WTC11 (cell line): ENCODE data around the gene CBFA2T2. TPM values are rescaled to one million over a fixed set of nuclear protein-coding genes. Genes with fewer than 3 reads are reported as not detected.

Experiments used
- ATAC-seq: fragments of 200-7000 bp; cut with Tn5 transposase; 2 replicates; pipeline ENCODE4 v1.10.0; 2021; ENCODE audit warnings: mild to moderate bottlenecking, moderate library complexity
- CTCF ChIA-PET: fragments of 300-600 bp; sonication (Branson Sonifier 250); formaldehyde crosslinking; loops from one replicate; lab custom pipeline; 2021; ENCODE audit warnings: antibody characterized with exemption; lab: Charles Lee
- POLR2A ChIA-PET: fragments of 350-600 bp; sonication (Branson Sonifier 250); formaldehyde crosslinking; loops from one replicate; lab custom pipeline; 2021; ENCODE audit warnings: antibody characterized with exemption; lab: Charles Lee
- DNase-seq: peaks from one replicate; pipeline ENCODE4 v3.0.0; 2021; ENCODE audit warnings: low spot score
- H3K27ac Mint-ChIP-seq: 2 replicates; pipeline ENCODE4 v1.8.0; 2021; ENCODE audit warnings: mixed read lengths
- H3K27me3 Mint-ChIP-seq: 2 replicates; pipeline ENCODE4 v1.8.0; 2021; ENCODE audit warnings: low read depth, mild to moderate bottlenecking, moderate library complexity, mixed read lengths
- H3K36me3 Mint-ChIP-seq: 2 replicates; pipeline ENCODE4 v1.8.0; 2021; ENCODE audit warnings: mixed read lengths
- H3K4me1 Mint-ChIP-seq: 2 replicates; pipeline ENCODE4 v1.8.0; 2022; ENCODE audit warnings: mixed read lengths
- H3K4me3 Mint-ChIP-seq: 2 replicates; pipeline ENCODE4 v1.8.0; 2021; ENCODE audit warnings: mild to moderate bottlenecking, moderate library complexity, mixed read lengths
- H3K9me3 Mint-ChIP-seq: 2 replicates; pipeline ENCODE4 v1.8.0; 2021; ENCODE audit warnings: mixed read lengths
- CREB1 ChIP-seq: sonication (generic); formaldehyde crosslinking; IDR thresholded peaks from 2 replicates; pipeline ENCODE4 v1.8.0; 2023; ENCODE audit warnings: mild to moderate bottlenecking, missing genetic modification reagents
- CREM ChIP-seq: sonication (generic); formaldehyde crosslinking; IDR thresholded peaks from 2 replicates; pipeline ENCODE4 v1.8.1; 2022; ENCODE audit warnings: mild to moderate bottlenecking, missing genetic modification reagents, moderate library complexity
- ELF4 ChIP-seq: sonication (generic); formaldehyde crosslinking; IDR thresholded peaks from 2 replicates; pipeline ENCODE4 v1.8.1; 2022; ENCODE audit warnings: low read depth, mild to moderate bottlenecking, moderate library complexity, missing genetic modification reagents
- FOXJ3 ChIP-seq: sonication (generic); formaldehyde crosslinking; IDR thresholded peaks from 2 replicates; pipeline ENCODE4 v1.9.0; 2021; ENCODE audit warnings: missing genetic modification reagents, mild to moderate bottlenecking, borderline replicate concordance
- FOXP1 ChIP-seq: sonication (generic); formaldehyde crosslinking; IDR thresholded peaks from 2 replicates; pipeline ENCODE4 v1.8.0; 2022; ENCODE audit warnings: missing genetic modification reagents, mild to moderate bottlenecking, moderate library complexity, borderline replicate concordance
- GTF2I ChIP-seq: fragments of 250-450 bp; sonication (Bioruptor Pico); conservative IDR thresholded peaks from 2 replicates; pipeline ENCODE4 v1.4.0; 2021; ENCODE audit warnings: mild to moderate bottlenecking
- HMGA2 ChIP-seq: fragments of 250-450 bp; sonication (Bioruptor Pico); IDR thresholded peaks from 2 replicates; pipeline ENCODE4 v1.4.0; 2021; ENCODE audit warnings: mild to moderate bottlenecking, moderate library complexity
- OVOL2 ChIP-seq: fragments of 250-450 bp; sonication (Bioruptor Pico); IDR thresholded peaks from 2 replicates; pipeline ENCODE4 v1.9.0; 2021; ENCODE audit warnings: mild to moderate bottlenecking, borderline replicate concordance
- RELA ChIP-seq: sonication (generic); formaldehyde crosslinking; IDR thresholded peaks from 2 replicates; pipeline ENCODE4 v1.8.1; 2022; ENCODE audit warnings: missing genetic modification reagents, mild to moderate bottlenecking, borderline replicate concordance
- SMAD3 ChIP-seq: sonication (generic); formaldehyde crosslinking; IDR thresholded peaks from 2 replicates; pipeline ENCODE4 v1.8.0; 2022; ENCODE audit warnings: missing genetic modification reagents, mild to moderate bottlenecking, borderline replicate concordance
- TCF7 ChIP-seq: sonication (generic); formaldehyde crosslinking; IDR thresholded peaks from 2 replicates; pipeline ENCODE4 v1.8.0; 2022; ENCODE audit warnings: mild to moderate bottlenecking, low read depth, missing genetic modification reagents, moderate library complexity
- TEAD1 ChIP-seq: sonication (generic); formaldehyde crosslinking; IDR thresholded peaks from 2 replicates; pipeline ENCODE4 v1.8.0; 2022; ENCODE audit warnings: mild to moderate bottlenecking, missing genetic modification reagents
- ZBTB21 ChIP-seq: sonication (generic); formaldehyde crosslinking; IDR thresholded peaks from 2 replicates; pipeline ENCODE4 v1.8.1; 2023; ENCODE audit warnings: mild to moderate bottlenecking, missing genetic modification reagents, borderline replicate concordance
- ZNF219 ChIP-seq: sonication (generic); formaldehyde crosslinking; IDR thresholded peaks from 2 replicates; pipeline ENCODE4 v1.8.0; 2023; ENCODE audit warnings: missing genetic modification reagents, mild to moderate bottlenecking, borderline replicate concordance
- ZNF232 ChIP-seq: sonication (generic); formaldehyde crosslinking; IDR thresholded peaks from 2 replicates; pipeline ENCODE4 v1.8.0; 2022; ENCODE audit warnings: mild to moderate bottlenecking, missing genetic modification reagents
- total RNA-seq: library from RNA; stranded (reverse); gene quantifications from 3 replicates; pipeline ENCODE4 v1.2.3, GENCODE V29; 2021
- TF ChIP-seq, protein P1 (sequence below): sonication (generic); formaldehyde crosslinking; IDR thresholded peaks from 2 replicates; pipeline ENCODE4 v1.8.0; 2022; ENCODE audit warnings: mild to moderate bottlenecking, missing genetic modification reagents
- TF ChIP-seq, protein P2 (sequence below): sonication (generic); formaldehyde crosslinking; IDR thresholded peaks from 2 replicates; pipeline ENCODE4 v1.8.1; 2022; ENCODE audit warnings: missing genetic modification reagents, borderline replicate concordance
- TF ChIP-seq, protein P3 (sequence below): sonication (generic); formaldehyde crosslinking; IDR thresholded peaks from 2 replicates; pipeline ENCODE4 v1.8.0; 2023; ENCODE audit warnings: missing genetic modification reagents
- TF ChIP-seq, protein P4 (sequence below): sonication (generic); formaldehyde crosslinking; IDR thresholded peaks from 2 replicates; pipeline ENCODE4 v1.8.1; 2023; ENCODE audit warnings: mild to moderate bottlenecking, missing genetic modification reagents
- TF ChIP-seq, protein P5 (sequence below): sonication (generic); formaldehyde crosslinking; IDR thresholded peaks from 2 replicates; pipeline ENCODE4 v1.8.1; 2022; ENCODE audit warnings: low read depth, mild to moderate bottlenecking, moderate library complexity, missing genetic modification reagents, borderline replicate concordance
- TF ChIP-seq, protein P6 (sequence below): sonication (generic); formaldehyde crosslinking; conservative IDR thresholded peaks from 2 replicates; pipeline ENCODE4 v1.8.1; 2022; ENCODE audit warnings: mild to moderate bottlenecking, missing genetic modification reagents

CBFA2T2 gene
- total RNA-seq, 1 experiment from 2014 or later: 22.1 TPM

DNA sequence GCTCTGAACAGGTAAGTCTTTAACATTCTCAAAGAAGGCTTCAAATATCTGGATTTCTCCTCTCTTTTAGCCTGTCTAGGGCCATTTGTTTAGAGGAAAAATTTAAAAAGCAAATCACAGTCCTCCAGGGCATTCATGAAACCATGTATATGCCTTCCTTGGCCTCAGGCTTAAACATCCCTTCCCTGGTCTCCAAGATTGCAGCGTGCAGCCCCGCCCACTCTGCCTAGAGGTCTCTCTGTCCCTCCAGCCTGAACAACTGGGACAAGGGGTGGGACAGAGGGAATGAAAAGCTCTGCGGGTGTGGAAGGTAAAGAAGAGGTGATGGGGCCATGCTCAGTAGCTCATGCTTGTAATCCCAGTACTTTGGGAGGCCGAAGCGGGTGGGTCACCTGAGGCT is 9.8 kb upstream of the CBFA2T2 start:
- peak; percentile 38 for DNase-seq
- POLR2A ChIA-PET: interaction anchor here (0.5 to 0.8 kb wide), 2 partner anchors 10 to 173 kb away, joined by 3 read pairs; partner anchors contain the start of gene CBFA2T2

DNA sequence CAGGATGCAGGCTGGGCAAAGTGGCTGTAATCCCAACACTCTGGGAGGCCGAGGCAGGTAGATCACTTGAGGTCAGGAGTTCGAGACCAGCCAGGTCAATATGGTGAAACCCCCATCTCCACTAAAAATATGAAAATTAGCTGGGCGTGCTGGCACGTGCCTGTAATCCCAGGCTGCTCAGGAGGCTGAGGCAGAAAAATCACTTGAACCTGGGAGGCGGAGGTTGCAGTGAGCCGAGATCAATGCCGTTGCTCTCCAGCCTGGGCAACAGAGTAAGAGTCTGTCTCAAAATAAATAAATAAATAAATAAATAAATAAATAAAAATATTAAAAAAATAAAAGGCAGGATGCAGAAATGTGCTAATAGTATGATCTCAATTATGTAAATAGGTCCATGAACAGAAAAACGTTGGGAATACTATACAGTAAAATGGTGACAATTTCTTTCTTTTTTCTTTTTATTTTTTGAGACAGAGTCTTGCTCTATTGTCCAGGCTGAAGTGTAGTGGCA is 8.4 kb upstream of the CBFA2T2 start:
- DNase-seq (no peak), ATAC-seq (no peak)
- TF ChIP-seq RELA (no peak), ZNF232 (CRISPR knock-in tag) (no peak), FOXP1 (no peak), GTF2I (CRISPR knock-in tag) (no peak)
- no peaks in the 10 kb centered on the region for H3K9me3 Mint-ChIP-seq
- H3K27ac Mint-ChIP-seq: no peak overlapping the region
- H3K4me3 Mint-ChIP-seq: no peak overlapping the region
- H3K27me3 Mint-ChIP-seq: no peaks in the 10 kb centered on the region
- peaks cover 25% of the 10 kb centered on the region for H3K4me1 Mint-ChIP-seq
- no peaks in the 10 kb centered on the region for H3K36me3 Mint-ChIP-seq
- ChIA-PET CTCF (no interaction called here), POLR2A (no interaction called here)

More for the DNA sequence above, 9.8 kb upstream of the CBFA2T2 start:
- TF ChIP-seq HMGA2: no peak
- TF ChIP-seq SMAD3 (CRISPR knock-in tag): no peak
- TF ChIP-seq CREB1 (CRISPR knock-in tag): no peak
- TF ChIP-seq, protein P1, sequence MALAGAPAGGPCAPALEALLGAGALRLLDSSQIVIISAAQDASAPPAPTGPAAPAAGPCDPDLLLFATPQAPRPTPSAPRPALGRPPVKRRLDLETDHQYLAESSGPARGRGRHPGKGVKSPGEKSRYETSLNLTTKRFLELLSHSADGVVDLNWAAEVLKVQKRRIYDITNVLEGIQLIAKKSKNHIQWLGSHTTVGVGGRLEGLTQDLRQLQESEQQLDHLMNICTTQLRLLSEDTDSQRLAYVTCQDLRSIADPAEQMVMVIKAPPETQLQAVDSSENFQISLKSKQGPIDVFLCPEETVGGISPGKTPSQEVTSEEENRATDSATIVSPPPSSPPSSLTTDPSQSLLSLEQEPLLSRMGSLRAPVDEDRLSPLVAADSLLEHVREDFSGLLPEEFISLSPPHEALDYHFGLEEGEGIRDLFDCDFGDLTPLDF (CRISPR knock-in tag): no peak
- no peak for TF ChIP-seq CREM (CRISPR knock-in tag)
- TF ChIP-seq TCF7 (CRISPR knock-in tag): no peak
- no peak for TF ChIP-seq TEAD1 (CRISPR knock-in tag)
- no peak for TF ChIP-seq ZNF219 (CRISPR knock-in tag)
- TF ChIP-seq, protein P2, sequence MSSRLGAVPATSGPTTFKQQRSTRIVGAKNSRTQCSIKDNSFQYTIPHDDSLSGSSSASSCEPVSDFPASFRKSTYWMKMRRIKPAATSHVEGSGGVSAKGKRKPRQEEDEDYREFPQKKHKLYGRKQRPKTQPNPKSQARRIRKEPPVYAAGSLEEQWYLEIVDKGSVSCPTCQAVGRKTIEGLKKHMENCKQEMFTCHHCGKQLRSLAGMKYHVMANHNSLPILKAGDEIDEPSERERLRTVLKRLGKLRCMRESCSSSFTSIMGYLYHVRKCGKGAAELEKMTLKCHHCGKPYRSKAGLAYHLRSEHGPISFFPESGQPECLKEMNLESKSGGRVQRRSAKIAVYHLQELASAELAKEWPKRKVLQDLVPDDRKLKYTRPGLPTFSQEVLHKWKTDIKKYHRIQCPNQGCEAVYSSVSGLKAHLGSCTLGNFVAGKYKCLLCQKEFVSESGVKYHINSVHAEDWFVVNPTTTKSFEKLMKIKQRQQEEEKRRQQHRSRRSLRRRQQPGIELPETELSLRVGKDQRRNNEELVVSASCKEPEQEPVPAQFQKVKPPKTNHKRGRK (CRISPR knock-in tag): no peak
- TF ChIP-seq, protein P3, sequence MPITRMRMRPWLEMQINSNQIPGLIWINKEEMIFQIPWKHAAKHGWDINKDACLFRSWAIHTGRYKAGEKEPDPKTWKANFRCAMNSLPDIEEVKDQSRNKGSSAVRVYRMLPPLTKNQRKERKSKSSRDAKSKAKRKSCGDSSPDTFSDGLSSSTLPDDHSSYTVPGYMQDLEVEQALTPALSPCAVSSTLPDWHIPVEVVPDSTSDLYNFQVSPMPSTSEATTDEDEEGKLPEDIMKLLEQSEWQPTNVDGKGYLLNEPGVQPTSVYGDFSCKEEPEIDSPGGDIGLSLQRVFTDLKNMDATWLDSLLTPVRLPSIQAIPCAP (CRISPR knock-in tag): no peak
- TF ChIP-seq, protein P4, sequence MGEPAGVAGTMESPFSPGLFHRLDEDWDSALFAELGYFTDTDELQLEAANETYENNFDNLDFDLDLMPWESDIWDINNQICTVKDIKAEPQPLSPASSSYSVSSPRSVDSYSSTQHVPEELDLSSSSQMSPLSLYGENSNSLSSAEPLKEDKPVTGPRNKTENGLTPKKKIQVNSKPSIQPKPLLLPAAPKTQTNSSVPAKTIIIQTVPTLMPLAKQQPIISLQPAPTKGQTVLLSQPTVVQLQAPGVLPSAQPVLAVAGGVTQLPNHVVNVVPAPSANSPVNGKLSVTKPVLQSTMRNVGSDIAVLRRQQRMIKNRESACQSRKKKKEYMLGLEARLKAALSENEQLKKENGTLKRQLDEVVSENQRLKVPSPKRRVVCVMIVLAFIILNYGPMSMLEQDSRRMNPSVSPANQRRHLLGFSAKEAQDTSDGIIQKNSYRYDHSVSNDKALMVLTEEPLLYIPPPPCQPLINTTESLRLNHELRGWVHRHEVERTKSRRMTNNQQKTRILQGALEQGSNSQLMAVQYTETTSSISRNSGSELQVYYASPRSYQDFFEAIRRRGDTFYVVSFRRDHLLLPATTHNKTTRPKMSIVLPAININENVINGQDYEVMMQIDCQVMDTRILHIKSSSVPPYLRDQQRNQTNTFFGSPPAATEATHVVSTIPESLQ (CRISPR knock-in tag): no peak
- TF ChIP-seq, protein P5, sequence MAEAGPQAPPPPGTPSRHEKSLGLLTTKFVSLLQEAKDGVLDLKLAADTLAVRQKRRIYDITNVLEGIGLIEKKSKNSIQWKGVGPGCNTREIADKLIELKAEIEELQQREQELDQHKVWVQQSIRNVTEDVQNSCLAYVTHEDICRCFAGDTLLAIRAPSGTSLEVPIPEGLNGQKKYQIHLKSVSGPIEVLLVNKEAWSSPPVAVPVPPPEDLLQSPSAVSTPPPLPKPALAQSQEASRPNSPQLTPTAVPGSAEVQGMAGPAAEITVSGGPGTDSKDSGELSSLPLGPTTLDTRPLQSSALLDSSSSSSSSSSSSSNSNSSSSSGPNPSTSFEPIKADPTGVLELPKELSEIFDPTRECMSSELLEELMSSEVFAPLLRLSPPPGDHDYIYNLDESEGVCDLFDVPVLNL: no peak
- TF ChIP-seq FOXJ3 (CRISPR knock-in tag): no peak
- no peak for TF ChIP-seq OVOL2 (CRISPR knock-in tag)
- TF ChIP-seq ZBTB21 (CRISPR knock-in tag): no peak
- TF ChIP-seq GTF2I (CRISPR knock-in tag): no peak
- TF ChIP-seq, protein P6, sequence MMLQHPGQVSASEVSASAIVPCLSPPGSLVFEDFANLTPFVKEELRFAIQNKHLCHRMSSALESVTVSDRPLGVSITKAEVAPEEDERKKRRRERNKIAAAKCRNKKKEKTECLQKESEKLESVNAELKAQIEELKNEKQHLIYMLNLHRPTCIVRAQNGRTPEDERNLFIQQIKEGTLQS (CRISPR knock-in tag): no peak
- no peak for TF ChIP-seq ELF4 (CRISPR knock-in tag)
- Mint-ChIP-seq H3K4me3 (no peak overlapping the region), H3K9me3 (no peaks in the 10 kb centered on the region), H3K27me3 (no peaks in the 10 kb centered on the region), H3K36me3 (no peaks in the 10 kb centered on the region), H3K27ac (peak overlapping the region; percentile 17), H3K4me1 (peaks cover 38% of the 10 kb centered on the region)
- peak; percentile 26 for ATAC-seq
- CTCF ChIA-PET: no interaction called here
